Thyroid gland (tissue), 4 donors: Measurements from ENCODE around the gene TTC39A.

Source experiments
- CTCF ChIP-seq, 6 experiments: fragments of 200-600 bp in 3 of 6; fragments of 450-650 bp in 3 of 6; sonication (generic) in 3 of 6; IDR thresholded peaks; one replicate each; pipeline ENCODE4 v1.5.1; 2016 to 2019; ENCODE audit warnings: antibody characterized with exemption in 6 of 6, mild to moderate bottlenecking in 2 of 6, inconsistent platforms in 1 of 6, moderate library complexity in 1 of 6
- POLR2A ChIP-seq, 2 donors: fragments of 450-650 bp; IDR thresholded peaks; one replicate each; pipeline ENCODE4 v1.6.1; 2017; ENCODE audit warnings: antibody characterized with exemption in 2 of 2, mild to moderate bottlenecking in 2 of 2, moderate library complexity in 1 of 2

GRCh38 chr1:51284487-51284954 is 45.8 kb downstream of the TTC39A start:
- no peak for TF ChIP-seq POLR2A (IDR thresholded peaks at IDR 0.05)
- no peak for TF ChIP-seq CTCF (IDR thresholded peaks at IDR 0.05)
